Neural crest cell (in vitro differentiated cells): Measurements from ENCODE around the gene OR6K2. TPM values are rescaled to one million over a fixed set of nuclear protein-coding genes. Genes with fewer than 3 reads are reported as not detected.

ENCODE experiments used
- DNase-seq: peaks from one replicate; pipeline ENCODE4 v3.0.0; 2021; ENCODE audit warnings: low read depth, mixed read lengths, low spot score
- H3K27ac Mint-ChIP-seq: one replicate; pipeline ENCODE4 v1.8.0; 2021; ENCODE audit warnings: mild to moderate bottlenecking, mixed read lengths; ENCODE audit not compliant: unreplicated experiment
- H3K27me3 Mint-ChIP-seq: 2 replicates; pipeline ENCODE4 v1.8.0; 2021; ENCODE audit warnings: low read depth, mild to moderate bottlenecking, mixed read lengths
- H3K36me3 Mint-ChIP-seq: 2 replicates; pipeline ENCODE4 v1.8.0; 2021; ENCODE audit warnings: low read depth, mild to moderate bottlenecking, mixed read lengths
- H3K4me1 Mint-ChIP-seq: 2 replicates; pipeline ENCODE4 v1.8.0; 2021; ENCODE audit warnings: mixed read lengths
- H3K4me3 Mint-ChIP-seq: one replicate; pipeline ENCODE4 v1.8.0; 2021; ENCODE audit warnings: mild to moderate bottlenecking, mixed read lengths
- H3K9me3 Mint-ChIP-seq: 2 replicates; pipeline ENCODE4 v1.8.0; 2021; ENCODE audit warnings: mixed read lengths
- CTCF ChIP-seq: fragments of 200-600 bp; sonication (generic); conservative IDR thresholded peaks from 2 replicates; pipeline ENCODE4 v1.5.0; 2021; ENCODE audit warnings: antibody characterized with exemption, mild to moderate bottlenecking
- long read RNA-seq: library from polyadenylated mRNA; unstranded; transcript quantifications from one replicate; pipeline ENCODE4 v2.0.0, GENCODE V29; 2020
- total RNA-seq: library from RNA; stranded (reverse); gene quantifications from 2 replicates; pipeline ENCODE4 v1.2.1, GENCODE V29; 2021

The OR6K2 gene
- not detected in 2 replicates for total RNA-seq
- long read RNA-seq = 0 reads

- no peak for DNase-seq
- Mint-ChIP-seq H3K36me3 (no peaks in the 10 kb centered on the region), H3K4me3 (no peak within 1 kb of the TSS), H3K9me3 (no peaks in the 10 kb centered on the region), H3K27me3 (peaks cover 19% of the 10 kb centered on the region), H3K27ac (no peak within 1 kb of the TSS), H3K4me1 (no peaks in the 10 kb centered on the region)
- TF ChIP-seq CTCF = no peak
These were observed at the start of gene OR6K2 for GRCh38 chr1:158700552-158700951. Gene OR6K2 (minus strand): TSS chr1:158700652. CDS start chr1:158700652, 0 bp downstream.

- Mint-ChIP-seq H3K27me3 (peaks cover 20% of the 10 kb centered on the region), H3K27ac (no peak overlapping the region), H3K4me1 (no peaks in the 10 kb centered on the region), H3K4me3 (no peak overlapping the region), H3K9me3 (peaks cover 3% of the 10 kb centered on the region), H3K36me3 (no peaks in the 10 kb centered on the region)
- no peak for DNase-seq
- no peak for TF ChIP-seq CTCF
These were observed 35.4 kb upstream of the OR6K2 start for GRCh38 chr1:158735848-158736247.

- no peak overlapping the region for H3K27ac Mint-ChIP-seq
- no peak for TF ChIP-seq CTCF
- peaks cover 24% of the 10 kb centered on the region for H3K27me3 Mint-ChIP-seq
- H3K9me3 Mint-ChIP-seq = no peaks in the 10 kb centered on the region
- H3K4me3 Mint-ChIP-seq = no peak overlapping the region
- H3K4me1 Mint-ChIP-seq = no peaks in the 10 kb centered on the region
- H3K36me3 Mint-ChIP-seq = no peaks in the 10 kb centered on the region
- no peak for DNase-seq
These were observed 32.1 kb upstream of the OR6K2 start for GRCh38 chr1:158732524-158732923.

- no peak for DNase-seq
- Mint-ChIP-seq H3K4me1 (no peaks in the 10 kb centered on the region), H3K9me3 (no peaks in the 10 kb centered on the region), H3K36me3 (no peaks in the 10 kb centered on the region), H3K27me3 (peaks cover 25% of the 10 kb centered on the region), H3K4me3 (no peak overlapping the region), H3K27ac (no peak overlapping the region)
- TF ChIP-seq CTCF = no peak
These were observed 31.3 kb upstream of the OR6K2 start for GRCh38 chr1:158731707-158732106.

GRCh38 chr1:158730453-158730852 is 30.0 kb upstream of the OR6K2 start:
- TF ChIP-seq CTCF = no peak
- Mint-ChIP-seq H3K27ac (no peak overlapping the region), H3K9me3 (no peaks in the 10 kb centered on the region), H3K4me3 (no peak overlapping the region), H3K36me3 (no peaks in the 10 kb centered on the region), H3K4me1 (no peaks in the 10 kb centered on the region), H3K27me3 (peaks cover 34% of the 10 kb centered on the region)
- DNase-seq = no peak
